ENCODE results near the gene FDX1.
"Not testable (repeated sequence)": the region's sequence is repeated elsewhere in the genome, so short reads cannot be mapped to it uniquely, and the experiment has no call there.

FDX1 gene

GRCh38 chr11:110429731-110430266 lies at the start of gene FDX1:
Gene FDX1, plus strand, starts transcription at chr11:110429948. Its CDS starts 173 bp downstream, at chr11:110430121.
- peak; percentile 70 to 85 (median 71) for DNase-seq (ENCODE audit: low read depth in 3 of 3)

DNA sequence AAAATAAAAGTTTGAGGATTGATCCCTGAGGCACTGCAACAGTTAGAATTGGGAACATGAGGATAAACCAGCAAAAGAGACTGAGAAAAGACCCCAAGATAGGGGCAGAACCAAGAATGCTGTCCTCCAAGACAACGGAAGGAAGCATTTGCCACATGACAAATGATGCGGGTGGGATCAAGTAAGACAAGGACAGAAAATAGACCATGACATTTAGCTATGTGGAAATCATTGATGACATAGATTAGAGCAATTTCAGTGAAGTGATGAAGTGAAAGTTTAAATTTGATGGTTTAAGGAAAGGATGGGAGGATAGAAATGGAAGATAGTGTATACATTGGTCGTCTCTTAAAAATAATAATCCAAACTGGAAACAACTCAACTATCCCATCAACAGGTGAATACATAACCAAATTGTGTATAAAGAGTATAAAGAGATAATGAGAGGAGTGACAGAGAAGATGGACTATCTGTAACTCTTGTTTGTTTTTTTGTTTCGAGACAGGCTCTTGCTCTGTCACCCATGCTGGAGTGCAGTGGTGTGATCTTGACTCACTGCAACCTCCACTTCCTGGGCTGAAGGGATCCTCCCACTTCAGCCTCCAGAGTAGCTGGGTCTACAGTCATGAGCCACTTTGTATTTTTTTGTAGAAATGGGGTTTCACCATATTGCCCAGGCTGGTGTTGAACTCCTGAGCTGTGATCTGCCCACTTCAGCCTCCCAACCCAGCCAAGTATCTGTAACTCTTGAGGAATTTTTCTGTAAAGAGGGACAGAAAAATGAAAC lies 48.7 kb upstream of the FDX1 start:
- no peak for DNase-seq (ENCODE audit: low read depth in 3 of 3)

DNA sequence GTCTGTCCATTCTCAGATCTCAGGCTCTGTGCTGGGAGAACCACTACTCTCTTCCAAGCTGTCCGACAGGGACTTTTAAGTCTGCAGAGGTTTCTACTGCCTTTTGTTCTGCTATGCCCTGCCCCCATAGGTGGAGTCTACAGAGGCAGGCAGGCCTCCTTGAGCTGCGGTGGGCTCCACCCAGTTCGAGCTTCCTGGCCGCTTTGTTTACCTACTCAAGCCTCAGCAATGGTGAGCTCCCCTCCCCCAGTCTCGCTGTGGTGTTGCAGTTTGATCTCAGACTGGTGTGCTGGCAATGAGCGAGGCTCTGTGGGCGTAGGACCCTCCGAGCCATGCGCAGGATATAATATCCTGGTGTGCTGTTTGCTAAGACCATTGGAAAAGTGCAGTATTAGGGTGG lies 41.5 kb upstream of the FDX1 start:
- not testable (repeated sequence) for DNase-seq (ENCODE audit: low read depth in 3 of 3)

DNA sequence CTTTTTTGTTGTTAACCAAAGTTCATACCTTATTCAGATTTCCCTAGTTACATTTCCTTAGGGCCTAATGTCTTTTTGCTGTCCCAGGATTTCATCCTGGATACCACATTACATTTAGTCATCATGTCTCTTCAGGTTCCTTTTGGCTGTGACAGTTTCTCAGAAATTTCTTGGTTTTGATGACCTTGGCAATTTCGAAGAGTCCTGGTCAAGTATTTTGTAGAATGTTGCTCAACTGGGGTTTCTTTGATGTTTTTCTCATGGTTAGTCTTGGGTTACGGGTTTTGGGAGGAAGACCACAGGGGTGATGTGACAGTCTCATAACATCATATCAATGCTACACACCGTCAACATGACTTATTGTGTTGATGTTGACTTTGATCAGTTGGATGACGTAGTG lies 39.8 kb upstream of the FDX1 start:
- DNase-seq (ENCODE audit: low read depth in 3 of 3) = no peak

GRCh38 chr11:110392056-110392455 lies 37.7 kb upstream of the FDX1 start:
- DNase-seq (ENCODE audit: low read depth in 3 of 3) = no peak

DNA sequence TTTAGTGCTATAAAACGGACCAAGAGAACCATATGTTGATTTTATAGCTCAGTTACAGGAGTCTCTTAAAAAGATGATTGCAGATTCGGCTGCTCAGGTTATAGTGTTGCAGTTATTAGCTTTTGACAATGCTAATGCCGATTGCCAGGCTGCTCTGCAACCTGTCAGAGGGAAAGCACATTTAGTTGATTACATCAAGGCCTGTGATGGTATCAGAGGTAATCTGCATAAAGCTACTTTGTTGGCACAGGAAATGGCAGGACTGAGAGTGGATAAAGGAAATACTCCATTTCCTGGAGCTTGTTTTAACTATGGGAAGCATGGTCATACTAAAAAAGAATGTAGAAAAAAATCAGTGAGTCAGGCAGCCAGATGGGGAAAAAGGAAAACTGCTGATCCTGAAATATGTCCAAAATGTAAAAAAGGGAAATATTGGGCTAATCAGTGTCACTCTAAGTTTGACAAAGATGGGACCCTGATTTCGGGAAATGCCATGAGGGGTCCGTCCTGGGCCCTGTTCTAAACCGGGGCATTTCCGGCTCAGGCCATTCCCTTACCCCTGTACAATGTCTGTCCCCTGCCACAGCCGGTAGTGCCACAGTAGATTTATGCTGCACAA lies 32.0 kb upstream of the FDX1 start:
- not testable (repeated sequence) for DNase-seq (ENCODE audit: low read depth in 3 of 3)

DNA sequence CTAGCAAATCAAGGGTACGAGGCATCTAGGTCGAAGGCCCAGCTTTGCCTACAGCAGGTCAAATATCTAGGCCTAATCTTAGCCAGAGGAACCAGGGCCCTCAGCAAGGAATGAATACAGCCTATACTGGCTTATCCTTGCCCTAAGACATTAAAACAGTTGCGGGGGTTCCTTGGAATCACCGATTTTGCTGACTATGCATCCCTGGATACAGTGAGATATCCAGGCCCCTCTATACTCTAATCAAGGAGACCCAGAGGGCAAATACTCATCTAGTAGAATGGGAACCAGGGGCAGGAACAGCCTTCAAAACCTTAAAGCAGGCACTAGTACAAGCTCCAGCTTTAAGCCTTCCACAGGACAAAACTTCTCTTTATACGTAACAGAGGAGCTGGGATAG lies 26.2 kb upstream of the FDX1 start:
- DNase-seq (ENCODE audit: low read depth in 3 of 3) = not testable (repeated sequence)

DNA sequence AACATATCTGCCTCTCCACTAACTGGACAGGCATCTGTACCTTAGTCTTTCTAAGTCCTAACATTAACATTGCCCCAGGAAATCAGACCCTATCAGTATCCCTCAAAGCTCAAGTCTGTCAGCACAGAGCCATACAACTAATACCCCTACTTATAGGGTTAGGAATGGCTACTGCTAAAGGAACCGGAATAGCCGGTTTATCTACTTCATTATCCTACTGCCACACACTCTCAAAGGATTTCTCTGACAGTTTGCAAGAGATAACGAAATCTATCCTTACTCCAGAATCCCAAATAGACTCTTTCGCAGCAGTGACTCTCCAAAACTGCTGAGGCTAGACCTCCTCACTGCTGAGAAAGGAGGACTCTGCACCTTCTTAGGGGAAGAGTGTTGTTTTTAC lies 24.1 kb upstream of the FDX1 start:
- not testable (repeated sequence) for DNase-seq (ENCODE audit: low read depth in 3 of 3)

- DNase-seq (ENCODE audit: low read depth in 3 of 3) = no peak
Measured at GRCh38 chr11:110407315-110407714, 22.4 kb upstream of the FDX1 start.

- DNase-seq (ENCODE audit: low read depth in 3 of 3) = no peak
Measured at GRCh38 chr11:110409174-110409573, 20.6 kb upstream of the FDX1 start.

DNA sequence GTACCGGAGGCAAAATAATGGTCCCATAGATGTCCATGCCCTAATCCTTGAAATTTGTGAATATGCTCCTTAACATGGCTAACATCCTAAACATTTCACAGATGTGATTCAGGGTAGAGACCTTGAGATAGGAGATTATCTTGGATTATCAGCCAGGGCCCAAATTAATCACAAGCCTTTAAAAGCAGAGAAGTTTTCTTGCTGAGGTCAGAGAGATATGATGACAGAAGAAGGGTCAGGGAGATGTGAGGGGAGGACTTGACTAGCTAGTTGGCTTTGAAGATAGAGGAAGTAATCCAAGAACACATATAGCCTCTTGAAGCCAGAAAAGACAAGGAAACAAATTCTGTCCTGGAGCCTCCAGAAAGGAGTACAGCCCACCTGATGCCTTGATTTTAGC lies 19.1 kb upstream of the FDX1 start:
- DNase-seq (ENCODE audit: low read depth in 3 of 3) = no peak

DNA sequence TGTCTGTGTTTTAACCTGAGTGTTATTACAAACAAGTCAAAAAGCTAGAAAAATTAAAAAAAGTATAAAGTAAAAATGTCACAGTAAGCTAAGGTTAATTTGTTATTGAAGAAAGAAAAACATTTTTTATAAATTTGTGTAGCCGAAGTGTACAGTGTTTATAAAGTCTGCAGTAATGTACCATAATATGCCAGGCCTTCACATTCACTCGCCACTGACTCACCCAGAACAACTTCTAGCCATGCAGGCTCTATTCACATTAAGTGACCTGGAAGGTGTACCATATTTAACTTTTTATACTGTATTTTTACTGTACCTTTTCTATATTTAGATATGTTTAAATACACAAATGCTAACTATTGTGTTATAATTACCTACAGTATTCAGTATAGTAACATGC lies 14.7 kb upstream of the FDX1 start:
- DNase-seq (ENCODE audit: low read depth in 3 of 3) = no peak

DNA sequence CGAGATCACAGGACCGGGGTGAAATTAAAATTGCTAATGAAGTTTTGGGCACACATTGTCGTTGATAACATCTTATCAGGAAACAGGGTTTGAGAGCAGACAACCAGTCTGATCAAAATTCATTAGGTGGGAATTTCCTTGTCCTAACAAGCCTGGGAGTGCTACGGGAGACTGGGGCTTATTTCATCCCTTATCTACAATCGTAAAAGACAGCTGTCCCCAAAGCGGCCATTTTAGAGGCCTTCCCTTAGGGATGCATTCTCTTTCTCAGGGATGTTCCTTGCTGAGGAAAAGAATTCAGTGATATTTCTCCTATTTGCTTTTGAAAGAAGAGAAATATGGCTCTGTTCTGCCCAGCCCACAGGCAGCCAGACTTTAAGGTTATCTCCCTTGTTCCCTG lies 8.1 kb upstream of the FDX1 start:
- DNase-seq (ENCODE audit: low read depth in 3 of 3) = not testable (repeated sequence)

DNA sequence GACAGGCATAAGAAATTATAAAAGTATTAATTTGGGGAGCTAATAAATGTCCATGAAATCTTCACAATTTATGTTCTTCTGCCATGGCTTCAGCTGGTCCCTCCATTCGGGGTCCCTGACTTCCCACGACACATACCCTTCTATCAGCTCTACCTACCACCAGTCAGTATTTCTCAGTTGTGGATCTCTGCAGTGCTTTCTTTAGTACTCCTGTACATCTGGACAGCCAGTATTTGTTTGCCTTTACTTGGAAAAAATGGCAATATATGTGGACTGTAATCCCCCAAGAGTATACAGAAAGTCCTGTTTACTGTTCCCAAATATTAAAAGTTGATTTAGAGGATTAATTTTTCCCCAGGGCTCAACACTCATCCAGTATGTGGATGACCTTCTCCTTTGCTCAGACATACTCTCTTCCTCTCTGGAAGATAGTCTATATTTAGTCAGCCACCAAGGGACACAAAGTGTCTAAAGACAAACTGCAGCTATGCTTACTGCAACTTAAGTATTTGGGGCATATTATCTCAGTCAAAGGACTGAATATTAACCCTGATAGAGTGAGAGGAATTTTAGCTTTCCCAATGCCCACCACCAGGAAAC lies 7.3 kb upstream of the FDX1 start:
- DNase-seq (ENCODE audit: low read depth in 3 of 3) = no peak

DNA sequence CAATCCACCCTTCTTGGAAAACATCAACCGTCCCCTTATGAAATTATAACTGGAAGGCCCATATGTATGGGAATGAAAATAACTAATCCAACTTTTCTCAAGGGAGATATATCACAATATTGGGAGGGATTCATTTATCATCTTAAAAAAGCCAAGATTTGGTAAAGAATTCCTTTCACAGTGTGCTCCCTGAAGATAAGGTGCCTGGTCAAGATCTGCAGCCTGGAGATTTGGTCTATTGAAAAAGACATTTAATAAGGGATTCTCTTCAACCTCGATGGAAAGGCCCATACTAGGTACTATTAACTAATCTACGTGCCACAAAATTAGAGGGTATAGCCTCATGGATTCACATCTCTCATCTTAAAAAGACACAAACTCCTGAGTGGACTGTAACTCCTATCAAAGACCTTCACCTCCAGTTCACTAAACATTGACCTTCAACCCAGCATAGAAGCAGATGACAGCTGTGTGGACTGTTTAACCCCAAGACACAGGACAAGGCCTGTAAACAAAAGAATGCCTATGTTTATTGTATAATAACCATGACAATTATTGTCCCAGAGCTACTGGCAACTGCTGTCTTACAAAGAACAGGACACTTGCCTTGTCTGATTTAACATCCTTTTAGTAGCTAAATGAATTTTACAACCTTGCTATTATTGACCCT lies 4.8 kb upstream of the FDX1 start:
- no peak for DNase-seq (ENCODE audit: low read depth in 3 of 3)

GRCh38 chr11:110425751-110426545 lies 3.8 kb upstream of the FDX1 start:
- DNase-seq (ENCODE audit: low read depth in 3 of 3) = no peak

- DNase-seq (ENCODE audit: low read depth in 3 of 3) = no peak
Measured at GRCh38 chr11:110428040-110428439, 1.7 kb upstream of the FDX1 start.

DNA sequence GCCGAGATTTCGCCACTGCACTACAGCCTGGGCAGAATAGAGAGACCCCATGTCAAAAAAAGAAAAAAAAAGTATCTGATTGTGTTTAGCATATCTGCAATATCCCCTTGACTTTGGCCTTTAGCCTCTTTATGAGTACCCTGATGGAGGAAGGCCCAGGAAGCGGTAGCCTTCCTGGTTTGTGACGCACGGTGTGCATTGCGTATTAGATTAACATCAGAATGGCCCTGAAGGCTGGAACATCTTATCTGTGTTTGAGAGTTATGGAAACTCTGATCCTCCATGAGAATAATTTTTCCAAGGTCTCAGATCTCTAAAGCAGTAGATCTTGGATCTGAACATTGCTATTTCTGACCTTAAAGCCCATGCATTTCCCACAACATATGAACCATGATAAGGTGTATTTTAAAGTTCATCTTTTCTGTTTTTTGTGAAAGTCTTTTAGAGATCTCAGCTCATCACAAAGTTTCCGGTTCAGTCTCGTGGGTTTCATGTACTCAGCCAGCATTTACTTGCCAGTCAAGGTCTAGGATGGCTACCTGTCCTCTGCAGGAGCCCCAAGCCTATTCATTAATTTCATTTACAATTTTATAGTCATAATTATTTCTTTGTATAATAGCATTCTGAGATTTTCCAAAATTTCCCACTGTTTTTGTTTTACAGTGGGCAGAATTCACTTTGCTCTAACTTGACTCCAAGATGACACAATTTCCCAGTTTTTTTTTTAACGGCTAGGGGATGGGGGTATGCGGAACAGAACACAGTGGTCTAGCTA lies 605 bp upstream of the FDX1 start:
- DNase-seq (ENCODE audit: low read depth in 3 of 3) = no peak

DNA sequence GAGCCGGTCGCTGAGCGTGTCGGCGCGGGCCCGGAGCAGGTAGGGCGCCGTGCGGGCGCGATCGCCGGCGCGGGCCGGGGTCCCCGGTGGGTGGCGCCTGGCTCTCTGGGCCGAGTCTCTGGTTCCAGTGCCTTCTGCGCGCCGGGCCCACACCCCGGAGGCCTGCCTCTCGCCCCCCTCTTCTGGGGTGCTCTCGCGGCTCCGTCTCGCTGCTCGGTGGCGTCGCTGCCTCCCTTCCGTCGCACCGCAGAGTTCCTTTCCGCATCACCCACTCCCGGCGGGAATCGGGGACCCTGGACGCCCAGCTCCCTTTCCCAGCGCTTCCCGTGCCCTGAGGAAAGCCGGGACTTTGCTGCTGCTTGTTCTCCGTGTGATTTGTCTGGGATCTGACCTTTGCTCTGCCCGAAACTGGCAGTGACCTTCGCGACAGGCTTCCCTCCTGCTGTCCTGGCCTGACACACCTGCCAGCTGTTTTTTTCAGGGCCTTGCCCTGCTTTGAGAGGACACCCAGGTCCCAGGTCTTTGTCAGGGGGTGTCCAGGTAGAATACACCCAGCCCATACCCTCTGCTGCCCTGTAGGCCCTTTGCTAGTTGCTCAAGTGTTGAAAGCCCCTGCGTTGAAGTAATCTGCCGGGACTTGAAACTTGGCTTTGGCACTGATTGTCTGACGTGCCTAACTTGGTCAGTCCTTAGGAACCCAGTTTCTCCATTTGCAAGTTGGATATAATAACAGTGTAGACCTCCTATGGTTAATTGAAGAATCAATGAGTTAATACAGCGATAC lies 711 bp downstream of the FDX1 start:
- DNase-seq (ENCODE audit: low read depth in 3 of 3) = peak in 2 of 3 experiments; percentile 3 to 8
